ENCODE results near the gene RPRD1B.

Gene RPRD1B

GRCh38 chr20:38043512-38044300, 10.2 kb downstream of the RPRD1B start:
- no peak for DNase-seq

DNA sequence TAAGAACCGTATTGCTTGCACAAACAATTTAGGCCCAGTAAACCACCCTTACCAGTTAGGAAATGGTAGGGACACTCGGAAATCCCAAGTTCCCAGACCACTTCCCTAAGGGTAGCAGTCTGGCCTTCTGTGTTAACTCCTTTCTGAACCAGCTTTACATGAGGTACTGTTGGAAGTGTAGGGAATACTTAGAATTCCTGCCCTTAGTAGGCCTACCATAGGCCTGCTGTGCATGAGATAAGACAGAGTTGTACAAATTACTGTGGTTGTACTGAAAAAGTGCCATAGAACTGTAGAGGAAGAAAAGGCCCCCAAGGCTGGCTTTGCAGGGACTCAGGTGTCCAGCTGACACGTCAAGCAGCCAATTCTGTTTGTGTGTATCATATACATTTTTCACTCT, 11.1 kb downstream of the RPRD1B start:
- DNase-seq = no peak

DNA sequence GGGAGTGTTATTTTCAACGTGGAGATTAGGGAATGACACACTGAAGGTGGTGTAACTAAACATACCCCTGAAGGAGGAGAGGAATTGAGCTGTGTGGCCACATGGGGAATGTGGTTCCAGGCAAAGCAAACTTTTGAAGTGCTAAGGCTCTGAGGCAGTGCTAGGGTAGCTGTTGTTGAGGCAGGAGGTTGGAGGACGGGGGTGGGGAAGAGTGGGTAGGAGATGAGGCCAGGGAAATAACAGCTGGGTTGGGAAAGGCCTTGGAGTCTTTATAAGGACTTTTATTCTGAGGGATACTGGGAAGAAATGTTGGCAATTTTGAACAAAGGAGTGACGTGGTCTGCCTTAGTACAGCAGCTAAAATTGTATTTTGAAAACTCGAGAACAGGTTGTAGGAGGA, 13.0 kb downstream of the RPRD1B start:
- no peak for DNase-seq

DNA sequence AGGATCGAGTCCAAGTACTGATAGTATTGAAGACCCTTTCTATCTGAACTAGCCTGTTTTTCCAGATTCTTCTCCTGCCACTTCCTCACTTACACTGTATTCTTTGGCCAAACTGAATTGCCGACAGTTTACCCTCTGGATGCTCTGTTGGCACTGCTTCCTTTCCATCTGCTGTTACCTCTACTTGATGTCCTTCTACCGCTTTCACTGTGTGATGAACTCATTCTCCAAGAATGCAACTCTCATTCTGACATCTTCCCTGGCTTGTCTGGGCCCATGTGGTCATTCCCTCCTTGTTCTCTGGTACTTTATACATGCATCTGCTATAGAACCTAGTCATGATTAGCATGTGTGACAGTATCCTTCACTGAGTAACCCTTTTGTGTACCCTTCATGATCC, 16.3 kb downstream of the RPRD1B start:
- no peak for DNase-seq

DNA sequence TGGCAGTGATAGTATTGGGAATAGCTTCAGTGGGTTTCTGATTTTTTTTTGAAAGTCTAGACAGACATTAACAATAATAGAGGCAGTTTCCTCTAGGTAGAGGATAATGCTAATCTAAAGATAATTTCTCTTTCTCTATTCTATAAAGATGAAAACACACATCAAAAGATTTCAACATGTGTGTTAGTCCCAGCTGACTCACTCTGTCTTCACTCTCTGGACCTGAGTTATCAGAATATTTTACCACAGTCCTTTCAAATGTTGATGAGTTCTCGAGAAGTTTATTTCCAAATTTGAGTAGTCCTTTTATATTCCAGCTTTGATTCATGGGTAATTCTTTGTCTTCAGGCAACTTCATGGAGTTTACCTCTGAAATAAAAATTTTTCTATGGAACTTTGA, 17.1 kb downstream of the RPRD1B start:
- DNase-seq = no peak

GRCh38 chr20:38052870-38053269, 19.3 kb downstream of the RPRD1B start:
- DNase-seq = no peak

GRCh38 chr20:38054647-38055046, 21.1 kb downstream of the RPRD1B start:
- DNase-seq = no peak

- no peak for DNase-seq
Measured at GRCh38 chr20:38055294-38055693, 21.7 kb downstream of the RPRD1B start.

- no peak for DNase-seq
Measured at GRCh38 chr20:38055848-38056247, 22.3 kb downstream of the RPRD1B start.

DNA sequence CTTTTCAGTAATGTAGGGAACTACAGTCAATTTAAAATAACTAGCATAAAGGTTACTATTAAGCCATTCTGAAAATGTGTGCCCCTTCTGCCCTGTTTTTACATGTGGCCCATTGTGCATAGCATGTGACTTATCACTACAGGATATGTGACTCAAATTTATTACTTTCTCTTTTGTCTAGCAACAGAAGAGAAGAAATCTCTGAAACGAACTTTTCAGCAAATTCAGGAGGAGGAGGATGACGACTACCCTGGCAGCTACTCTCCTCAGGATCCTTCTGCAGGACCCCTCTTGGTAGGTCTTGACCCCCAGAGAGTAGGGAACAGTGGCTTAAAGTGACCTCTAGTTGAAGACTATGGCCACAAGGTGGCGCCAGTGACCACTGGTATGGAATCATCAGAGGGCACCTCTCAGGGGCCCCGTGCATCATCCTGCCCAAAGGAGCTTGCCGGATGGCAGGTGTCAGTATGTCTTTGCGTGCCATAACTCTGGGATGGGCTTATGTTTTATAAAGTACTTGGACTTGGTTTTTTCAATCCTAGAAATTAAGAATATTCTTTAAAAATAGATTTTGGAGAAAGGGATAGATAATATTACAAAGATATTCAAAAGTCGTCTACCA, 23.9 kb downstream of the RPRD1B start:
- peak; percentile 32 to 59 for DNase-seq

- no peak for DNase-seq
Measured at GRCh38 chr20:38059832-38060231, 26.3 kb downstream of the RPRD1B start.

- no peak for DNase-seq
Measured at GRCh38 chr20:38060536-38060935, 27.0 kb downstream of the RPRD1B start.

GRCh38 chr20:38061109-38061508, 27.6 kb downstream of the RPRD1B start:
- no peak for DNase-seq

DNA sequence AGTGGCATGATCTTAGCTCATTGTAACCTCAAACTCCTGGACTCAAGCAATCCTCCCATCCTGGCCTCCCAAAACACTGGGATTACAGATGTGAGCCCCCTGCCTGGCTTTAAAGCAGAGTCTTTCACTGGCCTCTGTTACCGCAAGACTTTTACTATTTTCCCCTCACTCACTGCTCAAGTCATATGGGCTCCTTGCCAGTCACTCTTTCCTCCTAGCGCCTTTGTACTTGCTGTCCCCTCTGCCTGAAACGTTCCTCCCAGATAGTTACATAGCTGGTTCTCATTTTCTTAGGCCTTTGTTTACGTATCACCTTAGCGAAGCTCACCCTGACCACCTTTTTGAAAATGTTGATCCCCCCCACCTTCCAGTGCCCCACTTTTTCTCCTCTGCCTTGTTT, 29.3 kb downstream of the RPRD1B start:
- no peak for DNase-seq

DNA sequence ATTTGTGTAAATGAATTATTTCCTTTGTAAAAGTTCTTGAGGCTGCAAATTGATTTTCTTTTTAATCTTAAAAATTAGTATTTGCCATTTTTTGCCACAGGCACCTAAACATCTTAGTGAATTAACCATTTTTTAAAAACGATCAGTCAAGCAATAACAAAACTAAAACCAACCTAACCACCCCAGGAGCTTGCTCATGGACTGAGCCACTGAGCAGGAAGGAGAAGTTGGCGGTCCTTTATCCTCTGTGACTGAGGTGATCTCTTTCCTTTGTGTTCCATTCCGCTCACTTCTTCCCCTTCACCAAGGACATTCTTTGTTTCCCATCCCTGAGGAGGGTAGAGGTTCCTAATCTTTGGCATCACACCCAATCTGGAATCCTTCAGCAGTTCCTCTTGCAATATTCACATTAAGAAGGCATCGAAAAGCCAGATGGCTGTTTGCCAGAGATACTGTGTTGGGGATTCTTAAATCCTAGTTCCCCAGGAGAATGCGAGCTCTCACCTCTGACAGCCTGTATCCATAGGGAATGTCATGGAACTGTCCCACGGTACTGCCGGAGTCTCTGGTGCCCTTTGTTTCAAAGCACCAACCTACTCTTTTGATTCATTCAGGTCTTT, 30.5 kb downstream of the RPRD1B start:
- no peak for DNase-seq

- no peak for DNase-seq
Measured at GRCh38 chr20:38065764-38066375, 32.3 kb downstream of the RPRD1B start.

DNA sequence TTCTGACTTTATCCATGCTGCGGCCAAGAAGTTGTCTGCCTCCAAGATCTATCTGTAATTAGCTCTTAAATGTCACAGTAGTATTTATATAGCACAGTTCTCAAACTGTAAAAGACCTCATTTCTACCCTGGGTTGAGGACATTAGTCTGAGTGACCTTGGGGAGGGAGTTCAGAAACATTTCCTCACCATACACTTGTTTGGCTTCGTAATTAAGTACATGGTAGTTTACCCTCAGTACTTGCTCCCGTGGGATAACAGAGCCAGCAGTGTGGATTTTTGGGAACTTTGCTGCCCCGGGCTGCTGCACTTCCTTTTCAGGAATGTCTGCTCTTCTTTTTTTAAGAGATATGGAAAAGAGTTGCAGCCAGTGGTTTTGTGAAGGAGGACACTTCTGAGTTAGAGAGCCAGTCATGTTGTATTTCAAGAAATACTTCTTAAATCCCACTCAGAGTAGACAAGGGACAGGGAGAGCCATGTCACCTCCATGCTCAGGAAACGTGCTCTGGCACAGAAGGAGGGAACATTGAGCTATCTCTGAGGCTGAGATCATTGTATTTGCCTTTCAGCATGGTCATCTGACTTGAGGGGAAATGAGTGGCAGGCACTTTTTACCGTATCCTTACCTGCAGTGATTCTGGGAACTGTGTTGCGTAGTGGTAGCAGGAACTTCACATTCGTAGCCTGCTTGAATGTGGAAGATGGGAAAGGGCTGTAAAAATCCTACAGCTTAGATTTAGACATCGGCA, 33.6 kb downstream of the RPRD1B start:
- no peak for DNase-seq

GRCh38 chr20:38067717-38068365, 34.3 kb downstream of the RPRD1B start:
- DNase-seq = no peak

GRCh38 chr20:38072898-38073297, 39.4 kb downstream of the RPRD1B start:
- no peak for DNase-seq

DNA sequence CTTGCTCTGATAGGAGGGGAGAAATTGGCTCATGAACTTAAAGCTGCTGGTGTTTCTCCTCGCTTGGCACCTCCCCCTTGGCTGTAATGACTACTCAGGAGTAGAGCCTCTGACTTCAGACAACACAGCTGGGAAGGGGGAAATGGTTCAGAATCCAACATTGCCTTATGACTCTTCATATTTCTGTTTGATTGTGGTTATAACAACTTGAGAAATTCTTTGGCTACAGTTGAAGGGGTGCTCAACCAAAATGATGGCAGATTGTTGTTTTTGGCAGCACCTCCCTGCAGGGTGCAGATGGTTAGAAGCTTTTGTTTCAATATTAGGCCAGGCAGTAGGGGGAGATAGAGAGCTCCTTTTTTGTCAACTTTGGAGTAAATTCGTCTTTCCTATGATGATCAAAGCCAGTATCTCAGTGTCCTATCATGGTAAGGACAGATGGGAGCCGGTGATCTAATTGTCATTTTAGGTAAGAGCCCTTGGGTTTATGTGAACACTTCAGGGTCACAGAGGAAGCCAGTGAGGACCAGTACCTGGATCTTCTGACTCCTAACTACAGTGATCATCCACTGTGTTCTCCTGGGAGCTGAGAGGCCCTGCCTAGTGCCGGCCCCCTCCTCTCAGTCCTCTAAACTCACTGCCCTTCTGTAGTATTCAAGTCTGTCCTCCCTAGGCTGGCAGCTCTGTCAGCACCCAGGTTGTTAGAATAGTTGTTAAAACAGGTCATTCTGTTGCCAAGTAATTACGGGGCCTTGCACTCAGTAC, 39.9 kb downstream of the RPRD1B start:
- no peak for DNase-seq

- DNase-seq = no peak
Measured at GRCh38 chr20:38075161-38075998, 41.8 kb downstream of the RPRD1B start.

All from bone marrow (tissue), 2 donors.